ENCODE measurements around the gene ANXA1. TPM values are rescaled to one million over a fixed set of nuclear protein-coding genes. Genes with fewer than 3 reads are reported as not detected.
"Not testable (repeated sequence)": the region's sequence is repeated elsewhere in the genome, so short reads cannot be mapped to it uniquely, and the experiment has no call there.

The ANXA1 gene
- total RNA-seq, 1 experiment from 2014 or later, result 430 TPM

- TF ChIP-seq CTCF (conservative IDR thresholded peaks at IDR 0.05; ENCODE audit: low read depth, low read length), result no peak
- TF ChIP-seq EZH2 (IDR thresholded peaks at IDR 0.05; ENCODE audit: borderline replicate concordance, low read depth, low read length, poor library complexity, severe bottlenecking), result no peak
- intact Hi-C loops (cut with micrococcal nuclease; ENCODE audit: unreplicated experiment), result loop anchor here (2.0 to 10.0 kb wide), 4 partner anchors 161 to 899 kb away; no protein-coding TSS in a partner anchor
- Histone ChIP-seq H3K36me3 (ENCODE audit: insufficient read depth, low read length, poor library complexity, severe bottlenecking) (no peaks in the 10 kb centered on the region), H3K27me3 (replicated peaks; ENCODE audit: insufficient read depth, low read depth, low read length, poor library complexity) (no peaks in the 10 kb centered on the region), H3K27ac (ENCODE audit: low read depth, low read length, poor library complexity, severe bottlenecking) (no peak overlapping the region), H3K9me3 (ENCODE audit: low read depth, low read length, poor library complexity, severe bottlenecking) (no peaks in the 10 kb centered on the region), H3K4me3 (ENCODE audit: low read depth, low read length, poor library complexity, severe bottlenecking) (no peak overlapping the region), H3K4me1 (ENCODE audit: insufficient read depth, low read length, poor library complexity, severe bottlenecking) (peaks cover 54% of the 10 kb centered on the region)
- ChIA-PET POLR2A (ENCODE audit: low non-redundant PET) (no interaction called here), CTCF (interaction anchor here (2.0 kb wide), 1 partner anchor 76 kb away, joined by 14 read pairs; no protein-coding TSS in a partner anchor)
- no peak for DNase-seq (ENCODE audit: low spot score)
- no TSS peak for BruUV-seq (replicated peaks)
Observed at GRCh38 chr9:73183428-73183827, 31.8 kb downstream of the ANXA1 start.

- H3K4me1 ChIP-seq (ENCODE audit: insufficient read depth, low read length, poor library complexity, severe bottlenecking), result peaks cover 49% of the 10 kb centered on the region
- DNase-seq (ENCODE audit: low spot score), result peak; percentile 74
- TF ChIP-seq CTCF (conservative IDR thresholded peaks at IDR 0.05; ENCODE audit: low read depth, low read length) (peak; percentile 66), EZH2 (IDR thresholded peaks at IDR 0.05; ENCODE audit: borderline replicate concordance, low read depth, low read length, poor library complexity, severe bottlenecking) (no peak)
- no peak overlapping the region for H3K4me3 ChIP-seq (ENCODE audit: low read depth, low read length, poor library complexity, severe bottlenecking)
- BruUV-seq (replicated peaks), result no TSS peak
- H3K9me3 ChIP-seq (ENCODE audit: low read depth, low read length, poor library complexity, severe bottlenecking), result no peaks in the 10 kb centered on the region
- intact Hi-C loops (cut with micrococcal nuclease; ENCODE audit: unreplicated experiment), result loop anchor here (2.0 to 10.0 kb wide), 5 partner anchors 162 to 899 kb away; no protein-coding TSS in a partner anchor
- no peak overlapping the region for H3K27ac ChIP-seq (ENCODE audit: low read depth, low read length, poor library complexity, severe bottlenecking)
- H3K27me3 ChIP-seq (replicated peaks; ENCODE audit: insufficient read depth, low read depth, low read length, poor library complexity), result no peaks in the 10 kb centered on the region
- CTCF ChIA-PET, result interaction anchor here (2.0 kb wide), 1 partner anchor 77 kb away, joined by 14 read pairs; no protein-coding TSS in a partner anchor
- H3K36me3 ChIP-seq (ENCODE audit: insufficient read depth, low read length, poor library complexity, severe bottlenecking), result no peaks in the 10 kb centered on the region
- POLR2A ChIA-PET (ENCODE audit: low non-redundant PET), result no interaction called here
Observed at GRCh38 chr9:73183917-73184861, 32.5 kb downstream of the ANXA1 start.

- H3K4me1 ChIP-seq (ENCODE audit: insufficient read depth, low read length, poor library complexity, severe bottlenecking); DNase-seq (ENCODE audit: low spot score); H3K36me3 ChIP-seq (ENCODE audit: insufficient read depth, low read length, poor library complexity, severe bottlenecking); H3K27ac ChIP-seq (ENCODE audit: low read depth, low read length, poor library complexity, severe bottlenecking); BruUV-seq (replicated peaks); CTCF ChIA-PET; POLR2A ChIA-PET (ENCODE audit: low non-redundant PET); H3K9me3 ChIP-seq (ENCODE audit: low read depth, low read length, poor library complexity, severe bottlenecking); H3K27me3 ChIP-seq (replicated peaks; ENCODE audit: insufficient read depth, low read depth, low read length, poor library complexity); H3K4me3 ChIP-seq (ENCODE audit: low read depth, low read length, poor library complexity, severe bottlenecking); intact Hi-C loops (cut with micrococcal nuclease; ENCODE audit: unreplicated experiment): not testable (repeated sequence)
Observed at GRCh38 chr9:73191109-73191508, 39.4 kb downstream of the ANXA1 start.
